SU-DHL-6 (cell line): ENCODE measurements around the gene YWHAG.
"Not testable (repeated sequence)": the region's sequence is repeated elsewhere in the genome, so short reads cannot be mapped to it uniquely, and the experiment has no call there.

ENCODE experiments used
- H2AFZ ChIP-seq: fragments of 200-600 bp; sonication (generic); 2 replicates; pipeline ENCODE4 v1.6.1; 2014; ENCODE audit warnings: low read depth, mild to moderate bottlenecking, moderate library complexity, mixed read lengths, antibody characterized with exemption, low read length; ENCODE audit not compliant: severe bottlenecking
- H3F3A ChIP-seq: fragments of 200-600 bp; shearing (Covaris generic); 2 replicates; pipeline ENCODE4 v1.6.0; 2016; ENCODE audit warnings: antibody characterized with exemption, mild to moderate bottlenecking; ENCODE audit not compliant: insufficient read depth
- H3K27ac ChIP-seq: fragments of 200-600 bp; sonication (generic); 2 replicates; pipeline ENCODE4 v1.5.1; 2016; ENCODE audit warnings: low read depth, mild to moderate bottlenecking, low read length, moderate library complexity, mixed read lengths
- H3K27me3 ChIP-seq: fragments of 200-600 bp; sonication (generic), shearing (Covaris generic); 2 replicates; pipeline ENCODE4 v1.6.0; 2014; ENCODE audit warnings: mild to moderate bottlenecking, low read length
- H3K36me3 ChIP-seq: fragments of 200-600 bp; sonication (generic); 2 replicates; pipeline ENCODE4 v1.6.1; 2014; ENCODE audit warnings: mild to moderate bottlenecking, low read length, mixed read lengths
- H3K4me2 ChIP-seq: fragments of 300-600, 200-600 bp; shearing (Covaris generic), sonication (generic); 2 replicates; pipeline ENCODE4 v1.6.0; 2014; ENCODE audit warnings: low read length, low read depth, mild to moderate bottlenecking; ENCODE audit not compliant: poor library complexity, severe bottlenecking
- H3K4me3 ChIP-seq: fragments of 200-600 bp; sonication (generic); 2 replicates; pipeline ENCODE4 v1.5.1; 2014; ENCODE audit warnings: antibody characterized with exemption, low read length, mild to moderate bottlenecking, mixed read lengths; ENCODE audit not compliant: insufficient read depth, poor library complexity, severe bottlenecking
- H3K79me2 ChIP-seq: fragments of 200-600 bp; sonication (generic); 2 replicates; pipeline ENCODE4 v1.6.1; 2014; ENCODE audit warnings: mild to moderate bottlenecking, low read length, moderate library complexity; ENCODE audit not compliant: insufficient read depth
- H3K9ac ChIP-seq: fragments of 200-600 bp; sonication (generic); 2 replicates; pipeline ENCODE4 v1.7.0; 2014; ENCODE audit warnings: mild to moderate bottlenecking, low read length
- H3K9me2 ChIP-seq: fragments of 200-600 bp; sonication (generic); replicated peaks from 2 replicates; pipeline ENCODE4 v1.6.1; 2014; ENCODE audit warnings: low read length; ENCODE audit not compliant: insufficient read depth
- H3K9me3 ChIP-seq: fragments of 200-600 bp; sonication (generic); 2 replicates; pipeline ENCODE4 v1.6.1; 2014; ENCODE audit warnings: low read length, mixed read lengths; ENCODE audit not compliant: insufficient read depth
- H4K20me1 ChIP-seq: fragments of 200-600 bp; sonication (generic); 2 replicates; pipeline ENCODE4 v1.6.1; 2014; ENCODE audit warnings: low read depth, mild to moderate bottlenecking, antibody characterized with exemption, low read length, moderate library complexity, mixed read lengths
- EZH2phosphoT487 ChIP-seq: fragments of 200-600 bp; sonication (generic), shearing (Covaris generic); conservative IDR thresholded peaks from 2 replicates; pipeline ENCODE4 v1.6.1; 2018; ENCODE audit warnings: mild to moderate bottlenecking, antibody characterized with exemption, low read length, moderate library complexity, mixed read lengths
- TF ChIP-seq, protein P1 (sequence below): fragments of 200-600 bp; sonication (generic); IDR thresholded peaks from one replicate; pipeline ENCODE4 v1.5.1; 2017; ENCODE audit warnings: antibody characterized with exemption, mild to moderate bottlenecking, low read length, moderate library complexity; ENCODE audit not compliant: insufficient read depth, poor library complexity, severe bottlenecking

The YWHAG gene

DNA sequence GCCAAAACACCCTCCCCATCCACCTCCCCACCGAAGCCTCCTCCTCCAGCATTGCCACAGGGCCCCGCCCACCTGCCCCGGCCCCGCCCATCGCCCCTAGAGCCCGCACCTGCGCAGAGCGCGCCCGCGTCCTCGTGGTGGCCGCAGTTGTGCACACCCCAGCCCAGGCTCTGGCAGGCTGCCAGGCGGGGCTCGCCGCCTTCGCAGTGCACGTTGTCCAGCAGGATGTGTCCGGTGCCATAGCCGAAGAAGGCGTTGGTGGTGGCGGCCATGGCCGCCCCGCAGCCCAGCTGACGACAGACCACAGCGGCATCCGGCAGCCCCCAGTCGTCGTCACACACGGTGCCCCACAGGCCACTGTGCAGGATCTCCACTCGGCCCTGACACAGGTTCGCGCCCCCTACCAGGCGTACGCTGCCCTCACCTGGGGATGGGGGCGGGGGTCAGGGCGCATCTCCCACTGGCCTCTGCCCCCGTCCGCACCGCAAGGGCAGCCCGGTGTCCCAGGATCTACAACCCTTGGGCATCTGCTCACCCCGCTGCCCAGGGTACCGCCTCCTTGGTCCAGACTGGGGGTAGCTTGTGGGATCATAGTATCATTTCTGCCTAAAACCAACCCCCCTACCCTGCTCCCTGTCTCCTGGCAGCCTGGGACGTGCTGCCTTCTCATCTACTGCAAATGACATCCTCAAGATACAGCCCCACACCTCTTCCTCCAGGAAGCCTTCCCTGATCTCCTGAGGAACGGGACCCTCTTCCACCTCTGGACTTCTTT is 38.8 kb upstream of the YWHAG start:
- H3F3A ChIP-seq: no peaks in the 10 kb centered on the region
- no peaks in the 10 kb centered on the region for H3K9me2 ChIP-seq
- no peak overlapping the region for H3K27ac ChIP-seq
- H2AFZ ChIP-seq: peak overlapping the region; percentile 81
- no peaks in the 10 kb centered on the region for H3K9me3 ChIP-seq
- peak overlapping the region; percentile 55 for H3K9ac ChIP-seq
- H3K4me3 ChIP-seq: peak overlapping the region; percentile 48
- H3K27me3 ChIP-seq: no peaks in the 10 kb centered on the region
- no peaks in the 10 kb centered on the region for H4K20me1 ChIP-seq
- TF ChIP-seq, protein P1, sequence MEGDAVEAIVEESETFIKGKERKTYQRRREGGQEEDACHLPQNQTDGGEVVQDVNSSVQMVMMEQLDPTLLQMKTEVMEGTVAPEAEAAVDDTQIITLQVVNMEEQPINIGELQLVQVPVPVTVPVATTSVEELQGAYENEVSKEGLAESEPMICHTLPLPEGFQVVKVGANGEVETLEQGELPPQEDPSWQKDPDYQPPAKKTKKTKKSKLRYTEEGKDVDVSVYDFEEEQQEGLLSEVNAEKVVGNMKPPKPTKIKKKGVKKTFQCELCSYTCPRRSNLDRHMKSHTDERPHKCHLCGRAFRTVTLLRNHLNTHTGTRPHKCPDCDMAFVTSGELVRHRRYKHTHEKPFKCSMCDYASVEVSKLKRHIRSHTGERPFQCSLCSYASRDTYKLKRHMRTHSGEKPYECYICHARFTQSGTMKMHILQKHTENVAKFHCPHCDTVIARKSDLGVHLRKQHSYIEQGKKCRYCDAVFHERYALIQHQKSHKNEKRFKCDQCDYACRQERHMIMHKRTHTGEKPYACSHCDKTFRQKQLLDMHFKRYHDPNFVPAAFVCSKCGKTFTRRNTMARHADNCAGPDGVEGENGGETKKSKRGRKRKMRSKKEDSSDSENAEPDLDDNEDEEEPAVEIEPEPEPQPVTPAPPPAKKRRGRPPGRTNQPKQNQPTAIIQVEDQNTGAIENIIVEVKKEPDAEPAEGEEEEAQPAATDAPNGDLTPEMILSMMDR: no peak
- no peak for TF ChIP-seq EZH2phosphoT487
- no peaks in the 10 kb centered on the region for H3K79me2 ChIP-seq
- H3K4me2 ChIP-seq: peak overlapping the region; percentile 51
- no peaks in the 10 kb centered on the region for H3K36me3 ChIP-seq

- Histone ChIP-seq H3K27me3 (no peaks in the 10 kb centered on the region), H3K4me2 (peak overlapping the region; percentile 51), H3K79me2 (no peaks in the 10 kb centered on the region), H3K9ac (peak overlapping the region; percentile 55), H3K36me3 (no peaks in the 10 kb centered on the region), H3F3A (no peaks in the 10 kb centered on the region), H3K9me3 (no peaks in the 10 kb centered on the region), H4K20me1 (no peaks in the 10 kb centered on the region), H3K9me2 (no peaks in the 10 kb centered on the region), H3K4me3 (peak overlapping the region; percentile 48), H2AFZ (peak overlapping the region; percentile 81), H3K27ac (no peak overlapping the region)
- no peak for TF ChIP-seq EZH2phosphoT487
Observed at GRCh38 chr7:76396864-76397263, 38.1 kb upstream of the YWHAG start.

DNA sequence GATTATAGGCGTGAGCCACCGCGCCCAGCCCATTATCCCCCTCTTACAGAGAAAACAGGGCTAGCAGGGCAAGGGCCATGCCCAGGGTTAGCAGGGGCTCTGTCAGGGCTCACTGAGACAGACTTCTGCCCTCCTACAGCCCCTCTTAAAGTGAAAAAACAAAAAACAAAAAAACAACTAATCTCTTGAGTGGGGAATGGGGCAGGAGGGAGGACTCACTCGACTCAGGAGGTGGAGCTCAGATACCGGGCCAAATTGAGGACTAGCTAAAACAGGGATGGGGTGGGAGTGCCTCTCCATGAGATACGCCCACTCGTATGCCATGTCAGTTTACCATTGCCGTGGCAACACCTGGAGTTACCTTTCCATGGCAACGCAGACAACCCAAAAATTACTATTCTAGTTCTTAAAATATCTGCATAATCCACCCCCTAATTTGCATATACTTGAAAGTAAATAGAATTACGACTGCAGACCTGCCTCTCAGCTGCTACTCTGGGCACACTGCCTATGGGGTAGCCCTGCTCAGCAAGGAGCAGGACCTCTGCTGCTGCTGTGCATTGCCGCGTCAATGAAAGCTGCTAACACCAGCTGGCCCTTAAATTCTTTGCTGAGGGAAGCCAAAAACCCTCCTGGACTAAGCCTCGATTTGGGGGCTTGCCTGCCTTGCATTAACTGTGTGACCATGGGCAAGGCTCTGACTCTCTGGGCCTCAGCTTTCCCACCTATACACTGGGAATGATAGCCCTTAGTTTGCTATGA is 37.4 kb upstream of the YWHAG start:
- Histone ChIP-seq H3K4me3 (no peak overlapping the region), H3K27me3 (no peaks in the 10 kb centered on the region), H3K4me2 (no peak overlapping the region), H3K9me3 (no peaks in the 10 kb centered on the region), H3K9me2 (no peaks in the 10 kb centered on the region), H3K79me2 (no peaks in the 10 kb centered on the region), H4K20me1 (no peaks in the 10 kb centered on the region), H3K9ac (no peak overlapping the region), H3F3A (no peaks in the 10 kb centered on the region), H2AFZ (no peak overlapping the region), H3K36me3 (no peaks in the 10 kb centered on the region), H3K27ac (no peak overlapping the region)
- TF ChIP-seq, protein P1: no peak
- no peak for TF ChIP-seq EZH2phosphoT487

DNA sequence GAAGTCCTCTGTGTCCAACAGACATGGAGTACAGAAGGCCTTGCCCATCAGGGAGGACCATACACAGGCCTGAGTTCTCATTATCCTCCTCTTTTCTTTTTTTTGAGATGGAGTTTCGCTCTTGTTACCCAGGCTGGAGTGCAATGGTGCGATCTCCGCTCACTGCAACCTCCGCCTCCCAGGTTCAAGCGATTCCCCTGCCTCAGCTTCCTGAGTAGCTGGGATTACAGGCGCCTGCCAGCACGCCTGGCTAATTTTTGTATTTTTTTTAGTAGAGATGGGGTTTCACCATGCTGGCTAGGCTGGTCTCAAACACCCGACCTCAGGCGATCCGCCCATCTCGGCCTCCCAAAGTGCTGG is 36.8 kb upstream of the YWHAG start:
- not testable (repeated sequence) for H3K36me3 ChIP-seq, H3K4me3 ChIP-seq, H3K9ac ChIP-seq, H4K20me1 ChIP-seq, H3K27me3 ChIP-seq, H3K27ac ChIP-seq, H3K9me2 ChIP-seq, H3K79me2 ChIP-seq, H3K9me3 ChIP-seq, H3F3A ChIP-seq, H3K4me2 ChIP-seq, H2AFZ ChIP-seq
